Measurements from ENCODE around the gene MACROD2. TPM values are rescaled to one million over a fixed set of nuclear protein-coding genes. Genes with fewer than 3 reads are reported as not detected.
"Not testable (repeated sequence)": the region's sequence is repeated elsewhere in the genome, so short reads cannot be mapped to it uniquely, and the experiment has no call there.

The MACROD2 gene
- total RNA-seq, 1 donor from 2014 or later: not detected

GRCh38 chr20:14467104-14467827 lies 471.9 kb downstream of the MACROD2 start:
- DNase-seq (ENCODE audit: low spot score); intact Hi-C loops (cut with micrococcal nuclease); H3K36me3 Mint-ChIP-seq (ENCODE audit: low read depth); H3K27ac Mint-ChIP-seq; H3K4me3 Mint-ChIP-seq; H3K27me3 Mint-ChIP-seq (ENCODE audit: insufficient read depth); H3K4me1 Mint-ChIP-seq (ENCODE audit: low read depth): not testable (repeated sequence)
- peaks cover 31% of the 10 kb centered on the region for H3K9me3 Mint-ChIP-seq

GRCh38 chr20:14470231-14470899 lies 475.0 kb downstream of the MACROD2 start:
- H3K36me3 Mint-ChIP-seq (ENCODE audit: low read depth): no peaks in the 10 kb centered on the region

GRCh38 chr20:14470977-14471661 lies 475.8 kb downstream of the MACROD2 start:
- Mint-ChIP-seq H3K9me3 (peaks cover 28% of the 10 kb centered on the region), H3K27me3 (ENCODE audit: insufficient read depth) (no peaks in the 10 kb centered on the region), H3K36me3 (ENCODE audit: low read depth) (no peaks in the 10 kb centered on the region), H3K27ac (no peak overlapping the region), H3K4me3 (no peak overlapping the region), H3K4me1 (ENCODE audit: low read depth) (no peaks in the 10 kb centered on the region)
- no peak for DNase-seq (ENCODE audit: low spot score)
- intact Hi-C loops (cut with micrococcal nuclease): no loop called here

More at GRCh38 chr20:14470231-14470899, 475.0 kb downstream of the MACROD2 start:
- Mint-ChIP-seq H3K4me1 (ENCODE audit: low read depth) (no peaks in the 10 kb centered on the region), H3K27ac (no peak overlapping the region), H3K9me3 (peaks cover 31% of the 10 kb centered on the region), H3K27me3 (ENCODE audit: insufficient read depth) (no peaks in the 10 kb centered on the region), H3K4me3 (no peak overlapping the region)
- DNase-seq (ENCODE audit: low spot score): no peak
- intact Hi-C loops (cut with micrococcal nuclease): no loop called here

GRCh38 chr20:14477125-14477524 lies 481.8 kb downstream of the MACROD2 start:
- no peak overlapping the region for H3K27ac Mint-ChIP-seq
- DNase-seq (ENCODE audit: low spot score): no peak
- no peaks in the 10 kb centered on the region for H3K9me3 Mint-ChIP-seq
- H3K4me3 Mint-ChIP-seq: no peak overlapping the region
- no peaks in the 10 kb centered on the region for H3K36me3 Mint-ChIP-seq (ENCODE audit: low read depth)
- H3K4me1 Mint-ChIP-seq (ENCODE audit: low read depth): no peaks in the 10 kb centered on the region
- H3K27me3 Mint-ChIP-seq (ENCODE audit: insufficient read depth): no peaks in the 10 kb centered on the region
- intact Hi-C loops (cut with micrococcal nuclease): no loop called here

- H3K4me3 Mint-ChIP-seq: no peak overlapping the region
- no peaks in the 10 kb centered on the region for H3K36me3 Mint-ChIP-seq (ENCODE audit: low read depth)
- no peaks in the 10 kb centered on the region for H3K4me1 Mint-ChIP-seq (ENCODE audit: low read depth)
- H3K9me3 Mint-ChIP-seq: no peaks in the 10 kb centered on the region
- no peak overlapping the region for H3K27ac Mint-ChIP-seq
- DNase-seq (ENCODE audit: low spot score): no peak
- intact Hi-C loops (cut with micrococcal nuclease): no loop called here
- H3K27me3 Mint-ChIP-seq (ENCODE audit: insufficient read depth): no peaks in the 10 kb centered on the region
Measured at GRCh38 chr20:14478126-14478525, 482.8 kb downstream of the MACROD2 start.

GRCh38 chr20:14481863-14482262 lies 486.5 kb downstream of the MACROD2 start:
- Mint-ChIP-seq H3K36me3 (ENCODE audit: low read depth) (no peaks in the 10 kb centered on the region), H3K27ac (no peak overlapping the region), H3K9me3 (no peaks in the 10 kb centered on the region), H3K27me3 (ENCODE audit: insufficient read depth) (no peaks in the 10 kb centered on the region), H3K4me3 (no peak overlapping the region), H3K4me1 (ENCODE audit: low read depth) (no peaks in the 10 kb centered on the region)
- intact Hi-C loops (cut with micrococcal nuclease): no loop called here
- no peak for DNase-seq (ENCODE audit: low spot score)

- no peak for DNase-seq (ENCODE audit: low spot score)
- peaks cover 4% of the 10 kb centered on the region for H3K9me3 Mint-ChIP-seq
- H3K4me1 Mint-ChIP-seq (ENCODE audit: low read depth): no peaks in the 10 kb centered on the region
- intact Hi-C loops (cut with micrococcal nuclease): no loop called here
- H3K27me3 Mint-ChIP-seq (ENCODE audit: insufficient read depth): no peaks in the 10 kb centered on the region
- H3K27ac Mint-ChIP-seq: no peak overlapping the region
- H3K4me3 Mint-ChIP-seq: no peak overlapping the region
- no peaks in the 10 kb centered on the region for H3K36me3 Mint-ChIP-seq (ENCODE audit: low read depth)
Measured at GRCh38 chr20:14488212-14488611, 492.9 kb downstream of the MACROD2 start.

GRCh38 chr20:14488756-14489479 lies 493.6 kb downstream of the MACROD2 start:
- H3K36me3 Mint-ChIP-seq (ENCODE audit: low read depth): no peaks in the 10 kb centered on the region
- intact Hi-C loops (cut with micrococcal nuclease): no loop called here
- H3K27ac Mint-ChIP-seq: no peak overlapping the region
- H3K9me3 Mint-ChIP-seq: peaks cover 4% of the 10 kb centered on the region
- H3K4me3 Mint-ChIP-seq: no peak overlapping the region
- H3K27me3 Mint-ChIP-seq (ENCODE audit: insufficient read depth): no peaks in the 10 kb centered on the region
- H3K4me1 Mint-ChIP-seq (ENCODE audit: low read depth): no peaks in the 10 kb centered on the region
- DNase-seq (ENCODE audit: low spot score): no peak

- Mint-ChIP-seq H3K27ac (no peak overlapping the region), H3K9me3 (peaks cover 4% of the 10 kb centered on the region), H3K27me3 (ENCODE audit: insufficient read depth) (no peaks in the 10 kb centered on the region), H3K4me3 (no peak overlapping the region), H3K4me1 (ENCODE audit: low read depth) (no peaks in the 10 kb centered on the region), H3K36me3 (ENCODE audit: low read depth) (no peaks in the 10 kb centered on the region)
- no peak for DNase-seq (ENCODE audit: low spot score)
- intact Hi-C loops (cut with micrococcal nuclease): no loop called here
Measured at GRCh38 chr20:14489544-14489943, 494.2 kb downstream of the MACROD2 start.

- no peak overlapping the region for H3K4me3 Mint-ChIP-seq
- H3K9me3 Mint-ChIP-seq: peaks cover 4% of the 10 kb centered on the region
- H3K36me3 Mint-ChIP-seq (ENCODE audit: low read depth): no peaks in the 10 kb centered on the region
- intact Hi-C loops (cut with micrococcal nuclease): no loop called here
- DNase-seq (ENCODE audit: low spot score): no peak
- H3K27ac Mint-ChIP-seq: no peak overlapping the region
- no peaks in the 10 kb centered on the region for H3K4me1 Mint-ChIP-seq (ENCODE audit: low read depth)
- no peaks in the 10 kb centered on the region for H3K27me3 Mint-ChIP-seq (ENCODE audit: insufficient read depth)
Measured at GRCh38 chr20:14491436-14491835, 496.1 kb downstream of the MACROD2 start.

GRCh38 chr20:14493408-14493807 lies 498.1 kb downstream of the MACROD2 start:
- no peak overlapping the region for H3K27ac Mint-ChIP-seq
- no peaks in the 10 kb centered on the region for H3K27me3 Mint-ChIP-seq (ENCODE audit: insufficient read depth)
- H3K4me3 Mint-ChIP-seq: no peak overlapping the region
- H3K9me3 Mint-ChIP-seq: peaks cover 8% of the 10 kb centered on the region
- intact Hi-C loops (cut with micrococcal nuclease): no loop called here
- no peaks in the 10 kb centered on the region for H3K36me3 Mint-ChIP-seq (ENCODE audit: low read depth)
- H3K4me1 Mint-ChIP-seq (ENCODE audit: low read depth): no peaks in the 10 kb centered on the region
- DNase-seq (ENCODE audit: low spot score): no peak

- intact Hi-C loops (cut with micrococcal nuclease): no loop called here
- Mint-ChIP-seq H3K4me3 (no peak overlapping the region), H3K27me3 (ENCODE audit: insufficient read depth) (no peaks in the 10 kb centered on the region), H3K36me3 (ENCODE audit: low read depth) (no peaks in the 10 kb centered on the region), H3K9me3 (peaks cover 7% of the 10 kb centered on the region), H3K27ac (no peak overlapping the region), H3K4me1 (ENCODE audit: low read depth) (no peaks in the 10 kb centered on the region)
- DNase-seq (ENCODE audit: low spot score): no peak
Measured at GRCh38 chr20:14494355-14494754, 499.0 kb downstream of the MACROD2 start.

- Mint-ChIP-seq H3K9me3 (peaks cover 4% of the 10 kb centered on the region), H3K4me3 (no peak overlapping the region), H3K27ac (no peak overlapping the region), H3K27me3 (ENCODE audit: insufficient read depth) (no peaks in the 10 kb centered on the region), H3K4me1 (ENCODE audit: low read depth) (no peaks in the 10 kb centered on the region), H3K36me3 (ENCODE audit: low read depth) (no peaks in the 10 kb centered on the region)
- intact Hi-C loops (cut with micrococcal nuclease): no loop called here
- no peak for DNase-seq (ENCODE audit: low spot score)
Measured at GRCh38 chr20:14495066-14495465, 499.8 kb downstream of the MACROD2 start.
